ENCODE data around the gene MYO3B.

MYO3B gene

GRCh38 chr2:170656669-170657068 is 478.7 kb downstream of the MYO3B start:
- H3K9me3 ChIP-seq (ENCODE audit: insufficient read depth, low read length), result no peaks in the 10 kb centered on the region
- no peaks in the 10 kb centered on the region for H4K20me1 ChIP-seq (ENCODE audit: low read depth, low read length)
- H3K79me2 ChIP-seq (ENCODE audit: insufficient read depth, low read length), result no peaks in the 10 kb centered on the region
- H3K4me3 ChIP-seq (ENCODE audit: insufficient read depth, low read length, poor library complexity, severe bottlenecking), result no peak overlapping the region
- H3K9me2 ChIP-seq (replicated peaks; ENCODE audit: insufficient read depth, low read length), result no peaks in the 10 kb centered on the region
- H2AFZ ChIP-seq (ENCODE audit: low read depth, low read length, severe bottlenecking), result no peak overlapping the region
- H3K36me3 ChIP-seq (ENCODE audit: low read length), result no peaks in the 10 kb centered on the region
- no peak overlapping the region for H3K9ac ChIP-seq (ENCODE audit: low read length)
- H3K27ac ChIP-seq (ENCODE audit: low read depth, low read length), result no peak overlapping the region
- no peak for TF ChIP-seq EZH2phosphoT487 (conservative IDR thresholded peaks at IDR 0.05; ENCODE audit: low read length)
- TF ChIP-seq, protein P1, sequence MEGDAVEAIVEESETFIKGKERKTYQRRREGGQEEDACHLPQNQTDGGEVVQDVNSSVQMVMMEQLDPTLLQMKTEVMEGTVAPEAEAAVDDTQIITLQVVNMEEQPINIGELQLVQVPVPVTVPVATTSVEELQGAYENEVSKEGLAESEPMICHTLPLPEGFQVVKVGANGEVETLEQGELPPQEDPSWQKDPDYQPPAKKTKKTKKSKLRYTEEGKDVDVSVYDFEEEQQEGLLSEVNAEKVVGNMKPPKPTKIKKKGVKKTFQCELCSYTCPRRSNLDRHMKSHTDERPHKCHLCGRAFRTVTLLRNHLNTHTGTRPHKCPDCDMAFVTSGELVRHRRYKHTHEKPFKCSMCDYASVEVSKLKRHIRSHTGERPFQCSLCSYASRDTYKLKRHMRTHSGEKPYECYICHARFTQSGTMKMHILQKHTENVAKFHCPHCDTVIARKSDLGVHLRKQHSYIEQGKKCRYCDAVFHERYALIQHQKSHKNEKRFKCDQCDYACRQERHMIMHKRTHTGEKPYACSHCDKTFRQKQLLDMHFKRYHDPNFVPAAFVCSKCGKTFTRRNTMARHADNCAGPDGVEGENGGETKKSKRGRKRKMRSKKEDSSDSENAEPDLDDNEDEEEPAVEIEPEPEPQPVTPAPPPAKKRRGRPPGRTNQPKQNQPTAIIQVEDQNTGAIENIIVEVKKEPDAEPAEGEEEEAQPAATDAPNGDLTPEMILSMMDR (IDR thresholded peaks at IDR 0.05; ENCODE audit: insufficient read depth, low read length, poor library complexity, severe bottlenecking), result no peak
- H3K27me3 ChIP-seq (ENCODE audit: low read length), result no peaks in the 10 kb centered on the region
- no peaks in the 10 kb centered on the region for H3F3A ChIP-seq (ENCODE audit: insufficient read depth)
- H3K4me2 ChIP-seq (ENCODE audit: low read depth, low read length, poor library complexity, severe bottlenecking), result no peak overlapping the region

DNA sequence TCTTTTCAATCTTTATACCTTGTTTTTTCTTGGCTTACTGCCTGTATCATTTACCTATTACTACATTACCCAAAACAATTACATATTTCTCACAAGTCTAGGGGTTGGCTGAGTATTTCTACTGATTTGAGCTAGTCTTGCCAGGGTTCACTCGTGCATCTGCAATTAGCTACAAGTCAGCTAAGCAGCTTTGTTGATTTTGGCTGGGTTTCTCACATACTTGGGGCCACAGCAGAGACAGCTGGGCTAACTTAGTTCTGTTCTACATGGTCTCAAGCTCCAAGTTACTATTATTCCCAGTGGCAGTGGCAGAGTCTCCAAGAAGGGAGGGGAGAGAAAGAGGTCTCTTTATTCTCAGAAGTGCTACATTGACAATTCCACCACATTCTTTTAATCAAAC is 482.5 kb downstream of the MYO3B start:
- Histone ChIP-seq H3F3A (ENCODE audit: insufficient read depth) (no peaks in the 10 kb centered on the region), H3K9me2 (replicated peaks; ENCODE audit: insufficient read depth, low read length) (no peaks in the 10 kb centered on the region), H3K36me3 (ENCODE audit: low read length) (no peaks in the 10 kb centered on the region), H3K4me2 (ENCODE audit: low read depth, low read length, poor library complexity, severe bottlenecking) (no peak overlapping the region), H3K9ac (ENCODE audit: low read length) (no peak overlapping the region), H3K27me3 (ENCODE audit: low read length) (no peaks in the 10 kb centered on the region), H3K27ac (ENCODE audit: low read depth, low read length) (no peak overlapping the region), H4K20me1 (ENCODE audit: low read depth, low read length) (no peaks in the 10 kb centered on the region), H3K79me2 (ENCODE audit: insufficient read depth, low read length) (no peaks in the 10 kb centered on the region), H2AFZ (ENCODE audit: low read depth, low read length, severe bottlenecking) (no peak overlapping the region), H3K4me3 (ENCODE audit: insufficient read depth, low read length, poor library complexity, severe bottlenecking) (no peak overlapping the region), H3K9me3 (ENCODE audit: insufficient read depth, low read length) (no peaks in the 10 kb centered on the region)
- no peak for TF ChIP-seq EZH2phosphoT487 (conservative IDR thresholded peaks at IDR 0.05; ENCODE audit: low read length)
- TF ChIP-seq, protein P1 (IDR thresholded peaks at IDR 0.05; ENCODE audit: insufficient read depth, low read length, poor library complexity, severe bottlenecking), result no peak

DNA sequence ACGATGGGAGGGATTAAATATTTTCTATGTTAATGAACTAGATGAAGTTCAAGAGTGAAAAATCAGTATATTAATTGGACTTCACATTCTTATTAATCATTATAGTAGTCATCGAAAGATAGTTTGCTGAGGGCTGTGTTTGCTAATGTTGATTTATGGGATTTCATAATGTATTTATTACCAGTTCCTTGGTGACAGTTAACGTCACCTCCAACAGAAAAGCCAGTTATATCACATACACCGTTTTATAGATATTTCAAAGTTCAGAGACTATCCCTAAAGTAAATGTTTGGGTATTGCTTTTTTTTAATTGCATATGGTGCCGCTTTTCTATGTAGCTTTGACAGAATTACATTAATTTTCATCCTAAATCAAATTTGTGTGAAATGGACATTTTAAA is 487.8 kb downstream of the MYO3B start:
- H3K27me3 ChIP-seq (ENCODE audit: low read length), result no peaks in the 10 kb centered on the region; the same call in 1 of the 2 replicates
- H3K36me3 ChIP-seq (ENCODE audit: low read length), result no peaks in the 10 kb centered on the region
- no peak overlapping the region for H3K4me2 ChIP-seq (ENCODE audit: low read depth, low read length, poor library complexity, severe bottlenecking)
- no peak overlapping the region for H3K27ac ChIP-seq (ENCODE audit: low read depth, low read length)
- H3K79me2 ChIP-seq (ENCODE audit: insufficient read depth, low read length), result no peaks in the 10 kb centered on the region
- H3K4me3 ChIP-seq (ENCODE audit: insufficient read depth, low read length, poor library complexity, severe bottlenecking), result no peak overlapping the region
- H3K9ac ChIP-seq (ENCODE audit: low read length), result no peak overlapping the region
- no peaks in the 10 kb centered on the region for H3K9me2 ChIP-seq (replicated peaks; ENCODE audit: insufficient read depth, low read length)
- TF ChIP-seq, protein P1 (IDR thresholded peaks at IDR 0.05; ENCODE audit: insufficient read depth, low read length, poor library complexity, severe bottlenecking), result no peak
- TF ChIP-seq EZH2phosphoT487 (conservative IDR thresholded peaks at IDR 0.05; ENCODE audit: low read length), result no peak
- no peak overlapping the region for H2AFZ ChIP-seq (ENCODE audit: low read depth, low read length, severe bottlenecking)
- no peaks in the 10 kb centered on the region for H4K20me1 ChIP-seq (ENCODE audit: low read depth, low read length)
- no peaks in the 10 kb centered on the region for H3K9me3 ChIP-seq (ENCODE audit: insufficient read depth, low read length)
- H3F3A ChIP-seq (ENCODE audit: insufficient read depth), result no peaks in the 10 kb centered on the region

Data from SU-DHL-6 (cell line).